ENCODE results near the gene LRCH1.

GRCh38 chr13:46607768-46608564, 55.0 kb downstream of the LRCH1 start:
- TF ChIP-seq, protein P1, sequence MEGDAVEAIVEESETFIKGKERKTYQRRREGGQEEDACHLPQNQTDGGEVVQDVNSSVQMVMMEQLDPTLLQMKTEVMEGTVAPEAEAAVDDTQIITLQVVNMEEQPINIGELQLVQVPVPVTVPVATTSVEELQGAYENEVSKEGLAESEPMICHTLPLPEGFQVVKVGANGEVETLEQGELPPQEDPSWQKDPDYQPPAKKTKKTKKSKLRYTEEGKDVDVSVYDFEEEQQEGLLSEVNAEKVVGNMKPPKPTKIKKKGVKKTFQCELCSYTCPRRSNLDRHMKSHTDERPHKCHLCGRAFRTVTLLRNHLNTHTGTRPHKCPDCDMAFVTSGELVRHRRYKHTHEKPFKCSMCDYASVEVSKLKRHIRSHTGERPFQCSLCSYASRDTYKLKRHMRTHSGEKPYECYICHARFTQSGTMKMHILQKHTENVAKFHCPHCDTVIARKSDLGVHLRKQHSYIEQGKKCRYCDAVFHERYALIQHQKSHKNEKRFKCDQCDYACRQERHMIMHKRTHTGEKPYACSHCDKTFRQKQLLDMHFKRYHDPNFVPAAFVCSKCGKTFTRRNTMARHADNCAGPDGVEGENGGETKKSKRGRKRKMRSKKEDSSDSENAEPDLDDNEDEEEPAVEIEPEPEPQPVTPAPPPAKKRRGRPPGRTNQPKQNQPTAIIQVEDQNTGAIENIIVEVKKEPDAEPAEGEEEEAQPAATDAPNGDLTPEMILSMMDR (IDR thresholded peaks at IDR 0.05), result no peak
- TF ChIP-seq POLR2A (IDR thresholded peaks at IDR 0.05), result no peak
